Cerebellar nuclear complex (tissue), 1 donor: ENCODE data around the gene SIRT2.
A peak's percentile ranks its signal among the peaks of the same experiment; 100 is the strongest.
"Not testable (repeated sequence)": the region's sequence is repeated elsewhere in the genome, so short reads cannot be mapped to it uniquely, and the experiment has no call there.

ENCODE experiments used
- DNase-seq, 2 experiments: peaks; one replicate each; lab custom pipeline; 2025; lab: John Stamatoyannopoulos, UW

SIRT2 gene

DNA sequence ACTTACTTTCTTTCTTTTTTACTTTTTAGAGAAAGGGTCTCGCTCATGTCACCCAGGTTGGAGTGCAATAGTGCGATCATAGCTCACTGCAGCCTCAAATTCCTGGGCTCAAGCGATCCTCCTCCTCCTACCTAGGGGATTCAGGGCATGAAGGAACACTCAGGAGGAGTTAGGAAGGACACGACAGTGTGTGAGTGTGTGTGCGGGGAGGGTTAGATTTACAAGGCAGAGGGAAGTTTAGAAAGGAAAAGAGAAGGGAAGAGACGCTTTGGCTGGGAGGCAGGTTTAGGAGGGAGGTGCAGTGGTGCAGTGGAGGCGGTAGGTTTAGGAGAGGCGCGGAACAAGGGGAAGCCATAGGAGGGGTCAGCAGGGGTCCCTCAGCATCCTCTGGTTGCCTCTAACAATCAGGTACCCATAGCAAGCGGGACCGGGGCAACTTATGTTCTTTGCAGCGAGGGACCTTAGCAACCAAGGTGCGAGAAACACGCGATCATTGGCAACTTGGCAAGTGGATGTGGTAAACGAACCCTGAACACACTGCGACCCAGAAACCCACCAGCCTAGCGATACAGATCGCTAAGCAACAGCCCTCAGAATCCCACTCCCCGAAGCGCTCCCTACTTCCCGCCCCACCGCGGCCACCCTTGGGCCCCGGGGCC is 501 bp downstream of the SIRT2 start:
- no peak for DNase-seq

DNA sequence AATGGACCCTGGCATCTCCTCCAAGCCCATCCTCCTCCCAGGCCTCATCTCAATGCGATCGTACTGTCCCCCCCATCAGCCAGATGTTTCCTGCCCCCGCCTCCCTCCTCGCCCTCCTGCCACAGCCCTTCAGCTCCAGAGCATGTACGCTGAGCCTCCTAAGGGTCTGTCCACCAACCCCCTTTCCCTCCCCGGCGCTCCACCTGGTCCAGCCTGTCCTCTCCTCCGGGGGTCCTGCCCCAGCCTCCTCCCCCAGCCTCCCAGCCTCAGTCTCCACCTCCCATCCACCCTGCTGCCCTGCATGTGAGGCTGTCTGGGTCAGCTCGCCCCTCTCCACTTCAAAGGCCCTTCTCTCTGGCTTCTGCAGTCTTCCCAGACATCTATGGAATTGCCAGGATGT is 4.5 kb downstream of the SIRT2 start:
- no peak for DNase-seq

GRCh38 chr19:38893341-38893771 is 6.1 kb downstream of the SIRT2 start:
- no peak for DNase-seq

DNA sequence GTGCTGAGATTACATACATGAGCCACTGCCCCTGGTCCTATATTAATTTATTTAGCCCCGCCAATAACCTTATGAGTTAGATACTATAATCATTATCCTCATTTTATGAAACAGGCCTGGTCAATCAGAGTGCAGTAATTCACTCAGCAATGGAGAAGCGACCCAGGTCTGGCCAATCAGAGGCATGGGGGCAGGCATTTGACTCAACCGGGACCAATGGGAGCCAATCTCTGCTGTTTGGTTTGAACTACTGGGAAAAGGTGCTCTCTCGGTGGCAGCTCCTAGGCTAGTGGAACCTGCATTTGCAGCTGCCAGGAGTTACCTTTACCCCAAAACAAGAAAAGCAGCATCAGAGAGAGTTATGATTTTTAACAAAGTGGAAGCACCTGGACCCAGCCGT is 6.6 kb downstream of the SIRT2 start:
- no peak for DNase-seq

- no peak for DNase-seq
Observed at GRCh38 chr19:38891771-38892170, 7.6 kb downstream of the SIRT2 start.

- DNase-seq, result no peak
Observed at GRCh38 chr19:38890686-38891085, 8.7 kb downstream of the SIRT2 start.

- no peak for DNase-seq
Observed at GRCh38 chr19:38889803-38890202, 9.6 kb downstream of the SIRT2 start.

DNA sequence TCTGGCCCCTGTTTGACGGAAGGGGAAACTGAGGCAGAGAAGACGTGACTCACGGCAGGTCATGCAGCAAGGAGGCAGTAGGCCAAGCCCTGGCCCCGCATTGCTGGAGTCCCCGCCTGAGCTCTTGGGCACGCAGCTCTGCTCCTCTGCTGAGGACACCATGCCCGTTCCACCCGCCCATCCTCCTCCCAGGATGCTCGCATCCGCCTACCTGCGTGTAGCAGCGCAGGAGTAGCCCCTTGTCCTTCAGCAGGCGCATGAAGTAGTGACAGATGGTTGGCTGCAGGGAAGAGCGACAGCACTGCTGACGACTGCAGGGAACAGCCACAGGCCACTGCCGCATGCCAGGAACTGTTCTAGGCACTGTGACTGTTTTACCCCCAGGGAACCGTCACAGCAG is 10.5 kb downstream of the SIRT2 start:
- DNase-seq, result peak in 1 of 2 experiments; percentile 30

GRCh38 chr19:38884691-38885090 is 14.7 kb downstream of the SIRT2 start:
- DNase-seq, result not testable (repeated sequence)

- no peak for DNase-seq
Observed at GRCh38 chr19:38883286-38883685, 16.1 kb downstream of the SIRT2 start.

- no peak for DNase-seq
Observed at GRCh38 chr19:38880882-38881609, 18.4 kb downstream of the SIRT2 start.

DNA sequence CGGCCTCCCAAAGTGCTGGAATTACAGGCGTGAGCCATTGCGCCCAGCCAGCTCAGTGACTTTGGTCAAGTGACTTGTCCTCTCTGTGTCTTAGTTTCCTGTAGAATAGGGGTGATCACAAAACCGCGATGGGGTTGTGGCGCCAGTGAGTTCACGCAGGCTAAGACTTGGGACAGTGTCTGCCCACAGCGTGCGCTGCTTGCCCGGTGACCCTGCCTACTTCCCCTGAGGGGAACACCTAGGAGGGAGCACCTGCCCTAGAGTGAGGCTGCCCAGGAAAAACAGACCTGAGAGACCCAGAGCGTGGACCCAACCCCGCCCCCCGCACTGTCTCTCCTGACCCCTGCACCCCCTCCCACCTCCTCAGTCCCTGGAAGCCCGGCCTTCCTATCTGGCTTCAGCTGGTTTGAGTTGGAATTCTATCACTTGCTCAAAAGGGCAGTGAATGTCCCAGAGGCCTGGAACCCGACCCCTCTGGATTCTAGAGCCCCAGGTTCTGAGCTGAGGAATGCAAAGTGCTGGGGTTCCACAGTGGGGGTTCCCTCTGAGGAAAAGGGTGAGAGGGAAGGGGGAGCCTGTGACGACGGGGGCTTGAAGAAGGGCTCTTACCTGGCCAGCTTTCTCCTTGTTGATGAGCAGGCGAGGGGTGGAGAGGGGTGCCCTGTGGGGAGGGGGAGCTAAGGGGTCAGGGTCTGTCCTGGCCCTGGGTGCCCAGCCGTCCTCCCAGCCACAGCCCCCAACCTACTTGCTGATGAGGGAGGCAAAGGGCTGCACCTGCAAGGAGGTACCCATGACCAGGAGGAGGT is 19.1 kb downstream of the SIRT2 start:
- DNase-seq, result no peak

DNA sequence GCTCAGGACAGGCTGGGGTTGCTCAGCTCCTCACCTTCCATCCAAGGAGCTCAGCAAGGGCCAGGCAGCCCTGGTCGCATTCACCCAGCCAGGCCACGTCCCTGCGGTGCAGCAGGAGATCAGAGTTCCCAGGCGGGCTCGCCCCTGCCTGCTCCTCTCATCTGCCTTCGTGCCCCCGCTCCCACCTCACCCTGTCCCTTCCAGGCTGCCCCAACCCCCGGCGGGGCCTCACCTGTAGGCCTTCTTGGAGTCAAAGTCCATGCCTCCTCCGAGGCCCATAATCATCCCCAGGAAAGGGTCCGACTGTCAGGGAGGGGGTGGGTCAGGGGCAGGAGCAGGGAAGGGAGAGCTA is 20.0 kb downstream of the SIRT2 start:
- no peak for DNase-seq

GRCh38 chr19:38878575-38879399 is 20.6 kb downstream of the SIRT2 start:
- DNase-seq, result no peak

GRCh38 chr19:38877781-38878574 is 21.4 kb downstream of the SIRT2 start, which contains the start of gene RINL:
Gene RINL, minus strand, starts transcription at chr19:38878275. Its CDS starts 1,533 bp downstream, at chr19:38876742.
- no peak for DNase-seq

DNA sequence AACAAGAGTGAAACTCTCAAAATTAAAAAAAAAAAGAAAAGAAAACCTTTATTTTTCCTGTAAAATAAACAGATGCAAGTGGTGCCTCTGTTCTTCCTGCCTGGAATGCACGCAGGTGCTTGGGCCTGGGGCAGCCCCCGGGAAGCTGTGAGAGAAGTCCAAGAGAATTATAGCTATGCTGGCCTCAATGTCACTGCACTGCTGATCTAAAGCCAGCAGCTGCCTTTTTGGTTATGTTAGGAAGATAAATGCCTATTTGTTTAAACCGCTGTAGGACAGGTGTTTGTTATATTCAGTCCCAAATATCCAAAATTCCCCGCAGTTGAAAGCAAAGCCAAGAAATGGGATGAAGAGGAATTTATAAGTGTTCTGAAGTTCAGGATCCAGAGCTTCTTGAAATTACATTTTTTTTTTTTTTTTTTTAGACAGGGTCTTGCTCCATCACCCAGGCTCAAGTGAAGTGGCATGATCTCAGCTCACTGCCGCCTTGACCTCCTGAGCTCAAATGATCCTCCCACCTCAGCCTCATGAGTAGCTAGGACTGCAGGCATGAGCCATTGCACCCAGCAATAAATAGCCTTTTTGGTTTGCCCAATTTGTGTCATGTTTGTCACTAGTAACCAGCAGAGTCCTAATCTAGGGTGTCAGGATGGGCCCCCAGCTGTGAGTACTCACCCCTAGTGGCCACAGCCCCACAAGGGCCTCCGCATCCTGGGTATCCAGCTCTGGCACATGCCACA is 23.6 kb downstream of the SIRT2 start:
- no peak for DNase-seq

GRCh38 chr19:38873400-38873799 is 26.0 kb downstream of the SIRT2 start:
- DNase-seq, result not testable (repeated sequence)

GRCh38 chr19:38870612-38871011 is 28.8 kb downstream of the SIRT2 start:
- no peak for DNase-seq

- DNase-seq, result peak; percentile 50 to 66
Observed at GRCh38 chr19:38869836-38870607, 29.4 kb downstream of the SIRT2 start.
